IPS-15b (cell line): ENCODE data around the gene CEP126.
A peak's percentile ranks its signal among the peaks of the same experiment; 100 is the strongest.

Source experiments
- H3K27me3 ChIP-seq: one replicate; pipeline ENCODE4 v1.6.1; 2013; ENCODE audit warnings: low read length; ENCODE audit not compliant: control insufficient read depth, insufficient read depth
- H3K36me3 ChIP-seq: one replicate; pipeline ENCODE4 v1.6.1; 2013; ENCODE audit warnings: low read length; ENCODE audit not compliant: control insufficient read depth, insufficient read depth
- H3K4me1 ChIP-seq: one replicate; pipeline ENCODE4 v1.6.1; 2013; ENCODE audit warnings: mild to moderate bottlenecking, low read length; ENCODE audit not compliant: control insufficient read depth, insufficient read depth
- H3K4me3 ChIP-seq: one replicate; pipeline ENCODE4 v1.5.1; 2013; ENCODE audit warnings: low read depth, low read length
- H3K9ac ChIP-seq: one replicate; pipeline ENCODE4 v1.6.1; 2013; ENCODE audit warnings: low read depth, mild to moderate bottlenecking, low read length
- H3K9me3 ChIP-seq: one replicate; pipeline ENCODE4 v1.6.1; 2013; ENCODE audit warnings: mild to moderate bottlenecking, low read length; ENCODE audit not compliant: control insufficient read depth, insufficient read depth

The CEP126 gene

DNA sequence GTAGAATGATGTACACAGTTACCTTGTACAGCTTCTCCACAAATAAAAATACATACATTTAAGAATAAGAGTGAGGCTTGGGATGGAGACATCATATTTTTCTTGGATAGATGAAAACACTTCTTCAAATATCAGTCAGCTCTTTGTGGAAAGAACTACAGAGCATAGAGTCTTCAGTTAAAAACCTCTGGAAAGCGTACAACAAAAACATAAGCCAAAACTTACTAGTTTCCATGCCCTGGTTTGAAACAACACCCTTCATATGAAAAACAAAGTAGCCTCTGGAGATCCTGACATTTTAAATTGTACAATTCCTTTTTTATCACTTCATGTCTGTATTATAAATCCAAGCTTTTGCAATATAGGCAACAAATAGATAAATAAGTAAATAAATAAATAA is 7.0 kb upstream of the CEP126 start:
- H3K4me3 ChIP-seq: no peak overlapping the region
- H3K36me3 ChIP-seq: no peaks in the 10 kb centered on the region
- H3K4me1 ChIP-seq: no peaks in the 10 kb centered on the region
- no peaks in the 10 kb centered on the region for H3K27me3 ChIP-seq
- H3K9me3 ChIP-seq: no peaks in the 10 kb centered on the region
- H3K9ac ChIP-seq: no peak overlapping the region

DNA sequence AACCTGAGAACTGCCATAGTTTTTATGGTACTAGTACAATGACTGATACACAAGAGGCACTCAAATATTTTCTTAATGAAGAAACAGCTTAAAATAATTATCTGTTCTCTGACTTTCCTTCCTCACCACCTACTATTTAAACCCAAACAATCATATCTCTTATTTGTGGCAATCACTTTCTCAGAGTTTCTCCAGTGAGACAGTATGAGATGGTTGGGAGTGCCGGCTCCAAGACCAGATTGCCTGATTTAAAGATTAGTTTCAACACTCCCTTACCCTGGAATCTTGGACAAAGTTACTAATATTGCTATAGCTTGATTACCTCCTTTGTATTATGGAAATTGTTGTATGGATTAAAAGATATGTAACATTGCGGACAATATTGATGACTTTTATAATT is 5.7 kb upstream of the CEP126 start:
- no peak overlapping the region for H3K9ac ChIP-seq
- peaks cover under 1% of the 10 kb centered on the region for H3K4me1 ChIP-seq
- H3K9me3 ChIP-seq: no peaks in the 10 kb centered on the region
- H3K4me3 ChIP-seq: no peak overlapping the region
- H3K27me3 ChIP-seq: no peaks in the 10 kb centered on the region
- H3K36me3 ChIP-seq: no peaks in the 10 kb centered on the region

DNA sequence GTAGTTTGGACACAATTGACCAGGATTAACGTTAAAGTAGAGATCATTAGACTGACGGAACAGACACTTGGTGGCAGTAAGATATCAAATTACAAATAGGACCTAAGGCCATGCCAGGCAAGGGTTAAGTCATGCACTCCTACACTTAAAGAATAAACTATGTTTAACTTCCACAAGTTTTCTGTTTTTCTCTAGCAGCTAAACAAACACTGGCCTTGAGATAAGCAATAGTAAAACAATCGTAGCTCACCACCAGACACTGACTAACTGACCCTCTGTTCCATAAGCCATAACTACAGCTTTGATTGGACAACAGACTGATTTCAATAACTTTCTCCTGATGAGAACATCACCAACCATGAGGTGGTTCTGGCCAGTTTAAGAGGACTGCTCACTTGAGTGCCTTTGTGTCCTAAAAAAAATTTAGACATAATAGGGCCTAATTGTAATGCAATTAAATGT is 2.0 kb upstream of the CEP126 start:
- no peaks in the 10 kb centered on the region for H3K27me3 ChIP-seq
- H3K36me3 ChIP-seq: no peaks in the 10 kb centered on the region
- H3K4me1 ChIP-seq: peaks cover 3% of the 10 kb centered on the region
- no peaks in the 10 kb centered on the region for H3K9me3 ChIP-seq
- no peak overlapping the region for H3K9ac ChIP-seq
- no peak overlapping the region for H3K4me3 ChIP-seq

DNA sequence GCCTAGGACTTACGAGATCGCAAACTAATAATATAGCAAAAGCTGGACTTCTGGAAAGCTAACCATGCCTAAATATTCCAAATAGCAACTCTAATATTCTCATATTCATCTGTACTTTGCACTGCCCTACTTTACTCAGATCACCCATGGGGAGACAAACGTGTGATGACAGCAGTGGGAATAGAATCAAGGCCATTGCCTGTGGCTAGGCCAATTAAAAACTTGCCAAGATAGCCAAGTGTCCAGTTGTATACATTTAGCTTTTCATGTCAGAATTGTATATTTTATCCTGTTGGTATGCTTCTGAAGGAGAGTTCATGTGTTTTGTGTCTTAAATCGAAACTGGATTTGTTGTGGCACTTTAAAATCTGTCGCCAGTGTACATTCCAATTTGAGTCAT is 1.2 kb upstream of the CEP126 start:
- H3K4me3 ChIP-seq: no peak overlapping the region

DNA sequence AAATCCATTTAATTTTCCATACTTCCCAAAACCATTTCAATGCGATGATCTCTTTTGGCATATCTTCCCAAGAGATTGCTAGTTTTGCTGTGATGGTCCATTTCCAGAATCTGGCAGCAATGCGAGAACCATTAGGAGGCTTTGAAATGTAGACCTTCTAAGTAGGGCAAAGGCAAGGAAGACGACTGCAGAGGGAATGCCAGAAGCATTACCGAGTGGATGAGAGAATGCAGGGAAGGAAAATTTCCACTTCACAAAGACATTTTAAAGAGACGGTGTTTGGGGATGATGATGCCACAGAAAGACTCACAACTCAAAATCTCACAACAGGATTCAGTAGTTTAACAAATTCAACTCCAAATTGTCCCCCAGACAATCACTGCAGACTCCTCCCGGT is 471 bp upstream of the CEP126 start:
- no peaks in the 10 kb centered on the region for H3K36me3 ChIP-seq
- H3K4me1 ChIP-seq: peaks cover 3% of the 10 kb centered on the region
- no peaks in the 10 kb centered on the region for H3K9me3 ChIP-seq
- no peaks in the 10 kb centered on the region for H3K27me3 ChIP-seq
- H3K9ac ChIP-seq: no peak overlapping the region
- peak overlapping the region; percentile 84 for H3K4me3 ChIP-seq

More for the DNA sequence above, 1.2 kb upstream of the CEP126 start:
- Histone ChIP-seq H3K9me3 (no peaks in the 10 kb centered on the region), H3K36me3 (no peaks in the 10 kb centered on the region), H3K27me3 (no peaks in the 10 kb centered on the region), H3K4me1 (peaks cover 3% of the 10 kb centered on the region), H3K9ac (no peak overlapping the region)

DNA sequence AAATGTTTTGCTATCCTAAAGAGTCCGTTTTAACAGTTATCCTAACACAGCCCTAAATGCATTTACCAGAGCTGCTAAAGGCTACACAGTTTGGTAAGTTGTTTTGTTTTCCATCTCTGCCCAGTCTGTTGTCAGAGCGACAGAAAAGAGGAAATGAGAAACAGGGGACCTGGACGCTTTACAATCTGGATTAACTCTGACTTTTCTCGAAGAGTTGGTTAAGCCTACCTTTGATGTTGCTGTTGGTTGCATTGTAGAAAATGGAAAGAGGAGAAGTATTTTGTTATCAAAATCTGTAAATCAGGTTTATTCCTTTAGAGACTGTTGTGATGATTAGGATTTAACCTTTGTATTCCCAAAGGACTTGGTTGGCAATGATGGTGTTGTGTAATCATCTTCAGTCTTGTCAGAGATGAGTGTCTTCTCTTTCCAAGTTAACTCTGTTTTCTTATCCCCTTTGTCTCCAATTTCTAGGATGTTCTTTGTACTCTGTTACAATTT is 1.0 kb downstream of the CEP126 start:
- H3K36me3 ChIP-seq: no peaks in the 10 kb centered on the region
- H3K9me3 ChIP-seq: no peaks in the 10 kb centered on the region
- H3K9ac ChIP-seq: no peak overlapping the region
- peaks cover 3% of the 10 kb centered on the region for H3K4me1 ChIP-seq
- H3K4me3 ChIP-seq: peak overlapping the region; percentile 84
- no peaks in the 10 kb centered on the region for H3K27me3 ChIP-seq

DNA sequence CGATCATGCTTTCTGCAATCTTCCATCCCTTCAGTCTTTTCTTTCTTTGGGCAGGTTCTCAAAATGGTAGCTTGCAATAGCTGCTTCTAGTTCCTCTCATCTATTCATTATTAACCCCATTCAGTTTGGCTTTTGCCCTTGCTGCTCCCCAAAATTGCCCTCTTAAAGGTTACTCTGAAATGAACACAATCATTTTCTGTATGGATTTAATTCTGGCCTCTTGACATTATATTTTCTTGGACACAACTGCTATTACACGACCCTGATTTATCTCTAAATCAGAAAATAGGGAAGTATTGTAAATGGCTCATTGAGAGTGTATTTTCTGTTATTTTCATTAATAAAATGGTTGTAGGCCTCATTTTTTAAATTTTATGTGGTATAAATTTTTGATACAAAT is 1.6 kb downstream of the CEP126 start, which contains the start of gene ANGPTL5:
ANGPTL5 (minus strand) TSS at position 101 of the 400 bp plus-strand sequence. CDS start 8,613 bp downstream, outside the sequence.
- H3K9me3 ChIP-seq: no peaks in the 10 kb centered on the region

DNA sequence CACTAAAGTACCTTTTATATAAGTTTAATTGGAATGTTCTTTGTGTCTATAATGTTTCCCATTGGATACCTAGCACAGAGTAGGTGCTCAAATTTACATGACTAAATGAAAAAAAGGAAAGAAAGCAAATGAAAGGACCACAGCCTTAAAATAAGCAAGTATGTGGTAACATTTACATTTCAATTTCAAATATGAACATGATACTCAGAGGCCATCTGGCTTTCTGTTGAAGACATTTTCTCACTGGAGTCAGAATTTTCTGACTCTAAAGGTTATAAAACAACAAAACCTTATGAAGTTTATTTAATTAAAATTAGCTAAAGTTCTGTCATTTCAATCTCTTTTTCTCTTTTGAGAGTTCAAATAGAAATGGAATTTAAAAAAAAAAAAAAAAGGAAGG is 2.4 kb downstream of the CEP126 start:
- H3K9me3 ChIP-seq: no peaks in the 10 kb centered on the region
- H3K9ac ChIP-seq: no peak overlapping the region
- peaks cover 3% of the 10 kb centered on the region for H3K4me1 ChIP-seq
- H3K27me3 ChIP-seq: no peaks in the 10 kb centered on the region
- H3K4me3 ChIP-seq: no peak overlapping the region
- H3K36me3 ChIP-seq: no peaks in the 10 kb centered on the region

More for the DNA sequence above, 1.6 kb downstream of the CEP126 start, which contains the start of gene ANGPTL5:
- H3K4me1 ChIP-seq: peaks cover 3% of the 10 kb centered on the region
- H3K36me3 ChIP-seq: no peaks in the 10 kb centered on the region
- no peaks in the 10 kb centered on the region for H3K27me3 ChIP-seq
- H3K9ac ChIP-seq: peak within 1 kb of the TSS; percentile 57
- peak within 1 kb of the TSS; percentile 84 for H3K4me3 ChIP-seq

DNA sequence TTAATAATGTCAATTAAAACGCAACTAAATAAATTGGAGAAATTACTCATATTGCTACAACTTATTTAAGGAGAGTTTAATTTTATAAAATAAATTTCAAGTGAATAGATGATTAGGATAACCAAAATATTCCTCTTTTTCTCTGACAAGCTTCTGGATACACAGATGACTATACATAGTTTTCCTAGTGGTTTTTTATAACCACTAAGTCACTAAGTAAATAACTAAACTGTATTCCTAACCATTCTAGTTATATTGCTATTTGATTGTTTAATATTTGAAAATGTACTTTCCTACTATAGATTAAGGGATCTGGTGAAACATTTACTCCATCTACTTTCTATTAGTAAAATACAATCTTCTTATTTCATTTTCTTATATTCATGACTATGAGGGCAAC is 6.2 kb downstream of the CEP126 start:
- H3K4me1 ChIP-seq: no peaks in the 10 kb centered on the region
- no peak overlapping the region for H3K9ac ChIP-seq
- H3K36me3 ChIP-seq: no peaks in the 10 kb centered on the region
- no peak overlapping the region for H3K4me3 ChIP-seq
- no peaks in the 10 kb centered on the region for H3K9me3 ChIP-seq
- H3K27me3 ChIP-seq: no peaks in the 10 kb centered on the region

DNA sequence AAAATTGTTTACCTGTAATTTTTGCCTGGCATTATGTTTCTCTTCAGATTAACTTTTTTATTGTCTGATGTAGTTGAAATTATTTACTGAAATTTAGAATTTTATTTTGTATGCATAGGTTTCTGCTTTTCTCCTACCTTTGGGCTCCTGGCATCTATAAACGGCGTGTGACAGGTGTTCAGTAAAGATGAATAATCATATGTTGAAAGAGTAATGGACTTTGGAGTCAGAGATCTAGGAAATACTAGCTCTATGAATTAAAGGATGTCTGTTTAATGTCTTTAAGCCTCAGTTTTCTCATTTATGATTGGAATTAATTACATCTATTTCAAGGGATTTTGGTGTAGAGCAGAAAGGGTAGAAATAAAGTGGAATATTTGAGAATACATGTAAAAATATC is 8.7 kb downstream of the CEP126 start:
- Histone ChIP-seq H3K9me3 (no peaks in the 10 kb centered on the region), H3K4me3 (no peak overlapping the region), H3K27me3 (no peaks in the 10 kb centered on the region), H3K9ac (no peak overlapping the region), H3K36me3 (no peaks in the 10 kb centered on the region), H3K4me1 (no peaks in the 10 kb centered on the region)

DNA sequence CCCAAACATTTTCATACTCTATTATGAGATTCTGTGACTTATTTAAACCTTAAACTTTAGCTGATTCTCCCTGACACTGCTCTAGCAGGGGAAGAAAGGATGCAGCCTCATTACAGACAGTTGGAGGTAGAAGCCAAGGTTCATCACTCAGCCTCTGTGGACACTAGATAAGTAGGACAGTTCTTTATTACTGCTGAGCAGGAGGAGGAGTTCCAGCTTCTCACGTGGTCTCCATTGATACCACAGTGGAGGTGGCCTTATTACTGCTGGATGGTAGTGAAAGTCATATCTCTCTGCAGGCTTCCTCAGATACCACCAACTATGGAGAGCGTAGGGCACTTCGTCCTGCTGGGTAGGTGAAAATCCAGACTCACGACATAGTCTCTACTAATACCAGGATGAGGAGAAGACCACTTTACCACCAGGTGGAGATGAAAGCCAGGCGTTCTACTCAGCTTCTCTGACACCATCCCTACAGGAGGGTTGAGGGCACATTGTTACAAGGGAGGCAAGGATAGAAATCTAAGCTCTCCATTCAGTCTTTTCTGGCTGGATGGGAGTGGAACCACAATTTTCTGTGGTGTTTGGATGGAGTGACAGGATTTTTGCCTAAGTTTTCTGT is 14.6 kb downstream of the CEP126 start:
- H3K36me3 ChIP-seq: no peaks in the 10 kb centered on the region
- H3K4me1 ChIP-seq: no peaks in the 10 kb centered on the region
- no peaks in the 10 kb centered on the region for H3K27me3 ChIP-seq
- no peaks in the 10 kb centered on the region for H3K9me3 ChIP-seq
- H3K4me3 ChIP-seq: no peak overlapping the region
- H3K9ac ChIP-seq: no peak overlapping the region

DNA sequence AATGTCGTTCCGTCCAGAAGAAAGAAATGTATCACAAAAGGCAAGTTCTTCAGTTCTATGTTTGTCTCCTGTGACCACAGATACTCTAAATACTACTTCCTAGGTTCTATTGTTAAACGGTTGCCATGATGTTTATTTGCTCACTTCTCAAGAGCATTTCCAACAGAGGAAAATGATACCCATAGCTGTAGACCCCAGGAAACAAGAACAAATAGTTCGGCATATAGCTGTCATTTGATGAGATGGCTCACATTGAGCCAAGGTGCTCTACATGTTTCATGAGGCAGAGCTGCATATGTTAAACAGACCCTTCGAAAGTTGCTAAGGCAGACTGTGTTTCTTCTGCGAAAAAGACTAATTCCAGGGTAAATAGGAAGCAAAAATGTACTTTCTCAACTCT is 16.9 kb downstream of the CEP126 start:
- Histone ChIP-seq H3K36me3 (no peaks in the 10 kb centered on the region), H3K4me3 (no peak overlapping the region), H3K27me3 (no peaks in the 10 kb centered on the region), H3K9me3 (no peaks in the 10 kb centered on the region), H3K9ac (no peak overlapping the region), H3K4me1 (no peaks in the 10 kb centered on the region)
